NCI-H82 treated with DMSO at 0.1 percent for 48 hours (cell line): ENCODE data around the gene DSTYK.

Experiments
- DNase-seq: peaks from one replicate; lab custom pipeline; 2025; ENCODE audit not compliant: unreplicated experiment; lab: John Stamatoyannopoulos, UW

Gene DSTYK

GRCh38 chr1:205225901-205226765 is 14.6 kb upstream of the DSTYK start:
- no peak for DNase-seq

- DNase-seq = no peak
Observed at GRCh38 chr1:205224736-205225135, 13.2 kb upstream of the DSTYK start.

GRCh38 chr1:205220421-205220820 is 8.9 kb upstream of the DSTYK start:
- no peak for DNase-seq

- no peak for DNase-seq
Observed at GRCh38 chr1:205217418-205217817, 5.9 kb upstream of the DSTYK start.

GRCh38 chr1:205216588-205216987 is 5.1 kb upstream of the DSTYK start:
- no peak for DNase-seq

GRCh38 chr1:205214756-205215155 is 3.3 kb upstream of the DSTYK start:
- DNase-seq = no peak

- DNase-seq = no peak
Observed at GRCh38 chr1:205211839-205212536, 486 bp upstream of the DSTYK start.

GRCh38 chr1:205210756-205211168 is 740 bp downstream of the DSTYK start:
- no peak for DNase-seq

- no peak for DNase-seq
Observed at GRCh38 chr1:205208811-205209210, 2.7 kb downstream of the DSTYK start.

GRCh38 chr1:205205055-205205454 is 6.4 kb downstream of the DSTYK start:
- DNase-seq = no peak

- DNase-seq = no peak
Observed at GRCh38 chr1:205204552-205204951, 7.0 kb downstream of the DSTYK start.

- no peak for DNase-seq
Observed at GRCh38 chr1:205199931-205200299, 11.6 kb downstream of the DSTYK start.

- DNase-seq = no peak
Observed at GRCh38 chr1:205199090-205199930, 12.2 kb downstream of the DSTYK start.

- DNase-seq = no peak
Observed at GRCh38 chr1:205192287-205192686, 19.2 kb downstream of the DSTYK start.

- peak; percentile 98 for DNase-seq
Observed at GRCh38 chr1:205191622-205192021, 19.9 kb downstream of the DSTYK start.

- DNase-seq = peak; percentile 89
Observed at GRCh38 chr1:205190845-205191577, 20.5 kb downstream of the DSTYK start.

- no peak for DNase-seq
Observed at GRCh38 chr1:205189131-205189530, 22.4 kb downstream of the DSTYK start.

GRCh38 chr1:205188596-205188995 is 22.9 kb downstream of the DSTYK start:
- DNase-seq = no peak

GRCh38 chr1:205188098-205188497 is 23.4 kb downstream of the DSTYK start:
- DNase-seq = no peak

- DNase-seq = no peak
Observed at GRCh38 chr1:205187420-205187819, 24.1 kb downstream of the DSTYK start.

- no peak for DNase-seq
Observed at GRCh38 chr1:205186191-205186590, 25.3 kb downstream of the DSTYK start.
